GM21447 (cell line): ENCODE measurements around the gene CCDC39.

Experiments used
- ATAC-seq: cut with Tn5 transposase; IDR thresholded peaks from one replicate; pipeline ENCODE4 v1.9.1; 2021; ENCODE audit not compliant: unreplicated experiment

CCDC39 gene

DNA sequence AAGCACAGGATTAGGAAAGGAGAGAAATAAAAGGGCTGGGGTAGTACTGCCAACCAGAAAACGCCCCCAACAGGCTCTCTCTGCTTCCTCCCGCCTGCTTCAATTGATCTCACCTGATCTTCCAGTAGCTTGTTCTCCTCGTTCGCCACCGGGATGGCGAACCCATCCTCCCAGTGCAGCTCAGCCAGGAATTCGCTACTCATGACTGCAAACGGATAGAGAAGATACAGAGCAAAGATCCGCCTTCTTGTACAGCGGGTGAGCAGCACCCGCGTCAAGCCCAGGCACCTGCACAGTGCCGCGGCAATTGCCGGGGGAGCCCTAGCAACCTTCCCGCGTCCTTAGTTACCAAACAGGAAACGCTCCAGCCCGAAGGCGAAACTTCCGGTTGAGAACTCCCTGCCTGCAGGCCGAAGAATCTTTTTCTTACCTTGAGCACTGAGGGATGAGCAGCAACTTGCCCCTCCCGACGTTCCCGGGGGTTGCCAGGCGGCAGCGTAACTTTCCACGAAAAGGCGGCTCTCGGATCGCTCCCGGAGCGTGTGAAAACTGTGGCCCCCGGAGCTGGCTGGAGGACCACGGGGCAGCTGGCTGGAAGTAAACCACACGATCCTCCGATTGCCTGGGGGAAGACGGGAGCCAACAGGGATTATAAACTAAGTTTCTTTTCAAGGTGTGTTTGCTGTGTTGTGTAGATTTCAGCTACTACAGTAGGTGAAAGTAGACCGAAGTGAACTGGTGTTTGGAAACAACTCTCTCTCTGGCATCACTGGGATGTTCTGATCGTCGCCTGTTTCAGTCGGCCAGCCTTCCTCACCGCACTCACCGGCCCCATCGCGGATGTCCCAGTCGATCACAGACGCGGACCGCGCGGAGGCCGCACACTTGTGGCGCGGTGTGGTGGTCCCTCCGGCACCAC is at the start of gene CCDC39:
Gene CCDC39 (minus strand): TSS at position 312 of the 919 bp plus-strand sequence. CDS start 109 bp downstream, at position 203.
- peak; percentile 95 for ATAC-seq

DNA sequence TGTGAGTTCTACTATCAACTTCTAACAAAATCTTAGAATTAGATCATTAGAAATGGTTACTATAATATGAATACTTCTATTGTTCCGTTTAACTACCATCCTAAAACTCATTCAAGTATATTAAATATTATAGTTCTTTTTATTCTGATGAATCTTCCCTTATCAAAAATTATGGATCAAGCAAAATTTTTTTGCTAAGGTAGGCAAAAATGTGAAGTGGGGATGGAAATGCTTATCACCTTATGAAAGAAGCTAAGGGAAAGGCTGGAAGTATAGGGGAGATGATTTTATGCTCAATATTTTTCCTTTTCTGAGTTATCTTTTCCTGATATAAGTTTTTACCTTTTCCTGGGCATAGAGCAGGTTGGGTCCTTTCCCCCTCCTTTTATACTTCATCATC is 40.7 kb upstream of the CCDC39 start:
- ATAC-seq = no peak

DNA sequence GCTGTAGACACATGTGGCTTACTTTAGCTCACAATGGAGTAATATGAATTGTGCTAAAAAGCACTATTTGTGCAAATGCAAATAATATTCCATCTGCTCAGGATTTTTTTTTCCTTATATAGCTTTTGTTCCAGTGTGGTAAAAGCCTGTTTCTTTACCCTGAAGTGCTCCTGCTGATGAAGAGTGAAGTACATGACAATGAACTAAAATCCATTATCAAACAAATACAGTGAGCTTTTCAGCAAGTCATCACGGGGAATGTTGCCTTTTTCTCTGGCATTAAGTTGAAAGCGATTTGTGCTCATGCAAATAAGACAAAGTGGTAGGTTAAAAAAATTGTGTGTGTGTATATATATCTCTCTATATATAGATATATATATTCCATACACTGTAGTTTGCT is 28.6 kb upstream of the CCDC39 start:
- ATAC-seq = no peak

DNA sequence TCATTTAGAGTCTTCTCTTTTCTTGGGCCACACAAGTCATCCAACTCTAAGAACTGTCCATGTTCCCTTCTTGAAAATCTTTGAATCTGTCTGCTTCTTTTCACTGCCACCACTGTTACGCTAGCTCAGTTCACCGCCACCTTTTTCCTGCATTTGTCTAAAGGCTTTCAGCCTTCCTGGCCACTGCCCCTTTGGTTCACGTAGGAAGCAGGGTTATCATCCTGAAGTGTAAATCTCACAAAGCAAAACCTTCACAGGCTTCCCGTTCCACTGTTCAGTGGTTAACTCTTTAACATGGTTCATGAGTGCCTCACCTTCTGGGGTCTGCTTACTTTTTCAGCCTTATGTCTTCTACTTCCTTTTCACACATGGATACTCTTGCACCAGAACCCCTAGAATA is 26.3 kb upstream of the CCDC39 start:
- ATAC-seq = no peak

- ATAC-seq = no peak
Measured at GRCh38 chr3:180704532-180704931, 25.2 kb upstream of the CCDC39 start.

GRCh38 chr3:180700941-180701340 is 21.7 kb upstream of the CCDC39 start:
- ATAC-seq = no peak

- no peak for ATAC-seq
Measured at GRCh38 chr3:180698760-180699270, 19.5 kb upstream of the CCDC39 start.

DNA sequence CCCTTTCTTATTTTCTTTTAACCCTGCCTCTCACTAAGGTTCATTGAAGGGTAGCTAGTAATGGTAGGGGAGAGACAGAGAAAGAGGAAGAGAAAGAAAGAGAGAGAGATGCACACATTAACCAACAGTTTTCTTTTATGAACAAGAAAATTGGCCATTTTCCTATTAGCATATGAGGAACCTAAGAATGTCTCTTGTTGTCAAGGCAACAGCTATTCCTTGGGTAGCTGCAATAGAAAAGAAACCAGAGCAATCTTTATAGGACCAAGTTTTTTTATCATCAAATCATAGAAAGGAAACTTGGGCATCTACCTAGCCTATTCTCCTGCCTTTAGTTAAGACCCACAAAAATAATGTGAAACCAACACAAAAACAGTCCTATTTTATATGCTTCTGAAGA is 15.0 kb upstream of the CCDC39 start:
- ATAC-seq = no peak

DNA sequence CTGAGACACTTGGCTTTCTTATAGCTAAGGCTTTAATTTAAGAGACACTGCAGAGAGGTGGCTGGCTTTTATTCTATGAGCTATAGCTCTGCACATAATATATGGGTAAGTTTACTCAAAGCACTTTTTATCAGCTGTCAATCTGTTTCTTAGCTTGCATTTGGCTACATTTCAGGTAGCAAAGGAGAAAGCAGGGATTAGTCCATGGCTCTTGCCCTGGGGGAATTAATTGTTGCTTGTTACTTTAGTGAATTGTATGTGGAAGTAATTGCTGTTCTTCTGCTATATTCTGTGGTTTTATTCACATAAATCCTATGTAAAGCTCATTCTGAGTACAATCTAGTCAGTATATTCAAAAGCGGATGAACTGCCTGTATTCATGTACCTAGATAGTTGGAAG is 14.4 kb upstream of the CCDC39 start:
- ATAC-seq = no peak

- ATAC-seq = no peak
Measured at GRCh38 chr3:180690061-180690460, 10.8 kb upstream of the CCDC39 start.

- ATAC-seq = no peak
Measured at GRCh38 chr3:180684807-180685206, 5.5 kb upstream of the CCDC39 start.

- no peak for ATAC-seq
Measured at GRCh38 chr3:180683816-180684215, 4.5 kb upstream of the CCDC39 start.

- peak; percentile 56 for ATAC-seq
Measured at GRCh38 chr3:180680097-180680430, 775 bp upstream of the CCDC39 start.

DNA sequence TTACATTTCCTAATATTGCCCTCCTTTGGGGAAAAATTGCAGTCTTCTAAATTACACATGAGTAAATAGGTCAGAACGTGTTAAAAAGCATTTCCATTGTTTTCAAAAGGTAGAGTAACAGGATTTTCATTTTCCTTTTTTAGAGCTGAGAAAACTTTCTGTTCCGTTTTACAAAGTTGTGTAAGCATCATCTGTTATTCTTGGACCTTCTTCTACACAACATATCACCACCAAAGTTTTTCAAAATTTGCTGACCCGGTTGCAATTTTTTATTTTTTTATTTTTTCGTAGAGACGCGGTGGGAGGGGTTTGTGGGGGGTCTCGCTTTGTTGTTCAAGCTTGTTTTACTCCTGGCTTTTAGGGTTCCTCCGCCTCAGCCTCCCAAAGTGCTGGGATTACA is 1.1 kb downstream of the CCDC39 start:
- ATAC-seq = no peak

DNA sequence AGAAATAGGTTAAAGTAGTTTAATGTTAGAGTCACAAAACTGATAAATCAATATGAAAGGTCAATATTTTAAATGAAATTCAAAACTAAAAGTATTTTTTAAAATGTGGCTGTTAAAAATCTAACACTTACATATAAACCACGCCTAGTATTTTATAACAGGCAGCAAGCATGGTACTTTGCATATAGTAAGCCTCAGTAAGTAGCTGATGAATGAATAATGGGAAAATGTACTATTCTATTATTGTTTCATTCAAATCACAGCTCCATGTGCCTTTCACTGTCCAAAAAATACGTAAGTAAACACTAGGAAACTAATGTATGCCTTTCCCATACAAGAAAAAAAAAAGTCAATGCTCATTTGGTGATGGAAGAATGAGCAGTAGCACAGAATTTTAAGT is 17.8 kb downstream of the CCDC39 start:
- no peak for ATAC-seq

- no peak for ATAC-seq
Measured at GRCh38 chr3:180657094-180657493, 22.2 kb downstream of the CCDC39 start.

DNA sequence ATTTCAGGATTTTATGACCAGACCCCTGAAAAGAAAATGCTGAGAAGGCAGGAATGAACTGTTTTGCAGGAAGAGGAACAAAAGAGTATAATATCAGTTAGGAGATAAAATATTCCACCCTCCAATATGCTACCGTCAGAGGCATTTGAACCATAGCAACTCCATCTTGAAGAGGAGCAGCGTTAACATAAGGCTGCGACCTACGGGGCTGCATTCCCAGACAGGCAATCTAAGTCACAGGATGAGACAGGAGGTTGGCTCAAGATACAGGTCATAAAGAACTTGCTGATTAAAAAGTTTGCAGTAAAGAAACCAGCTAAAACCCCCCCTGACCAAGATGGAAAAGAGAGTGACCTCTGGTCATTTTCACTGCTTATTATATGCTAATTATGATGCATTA is 22.9 kb downstream of the CCDC39 start:
- no peak for ATAC-seq

- peak; percentile 58 for ATAC-seq
Measured at GRCh38 chr3:180646187-180646790, 33.0 kb downstream of the CCDC39 start.

- ATAC-seq = no peak
Measured at GRCh38 chr3:180640987-180641386, 38.3 kb downstream of the CCDC39 start.

DNA sequence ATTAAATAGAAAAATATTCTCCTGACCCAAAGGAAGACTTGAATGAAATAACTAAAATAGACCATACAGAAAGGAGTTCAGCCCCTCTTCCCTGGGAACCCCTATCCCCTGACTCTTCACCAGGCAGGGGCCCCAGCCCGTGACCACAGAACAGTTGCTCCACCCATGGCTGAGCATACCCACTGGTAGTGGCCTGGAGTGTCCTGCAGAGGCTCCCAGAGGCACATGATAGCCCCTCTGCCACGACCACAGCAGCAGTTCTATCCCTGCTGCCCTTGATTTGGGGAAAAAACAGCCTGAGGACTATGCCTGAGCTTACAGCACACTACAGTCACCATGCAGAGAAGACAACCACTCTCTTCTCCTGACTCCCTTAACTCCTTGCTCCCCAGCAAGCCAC is 45.6 kb downstream of the CCDC39 start:
- ATAC-seq = no peak

DNA sequence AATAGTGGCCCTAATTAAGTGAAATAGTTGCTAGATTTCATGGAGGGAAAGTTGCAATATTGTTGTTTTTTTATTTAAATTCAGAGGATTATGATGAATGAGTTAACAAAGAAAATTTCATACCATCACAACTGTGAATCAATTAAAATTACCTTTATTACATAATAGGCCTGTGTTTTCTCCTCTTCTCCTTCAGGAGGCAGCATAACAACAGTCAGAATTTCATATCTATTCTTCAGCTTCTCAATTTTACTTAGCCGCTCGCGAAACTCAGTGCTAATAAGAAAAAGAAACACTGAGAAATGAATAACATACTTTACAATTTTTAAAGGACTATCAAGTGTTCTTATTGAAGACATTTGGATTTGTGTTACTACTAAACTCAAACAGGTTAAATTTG is 48.0 kb downstream of the CCDC39 start:
- ATAC-seq = no peak

GRCh38 chr3:180630371-180630770 is 48.9 kb downstream of the CCDC39 start:
- no peak for ATAC-seq
